Loucy (cell line): ENCODE measurements around the gene RC3H2.

Experiments
- EZH2phosphoT487 ChIP-seq: fragments of 200-600 bp; IDR thresholded peaks from 2 replicates; pipeline ENCODE4 v1.6.1; 2018; ENCODE audit warnings: antibody characterized with exemption, mild to moderate bottlenecking, moderate library complexity, borderline replicate concordance
- TF ChIP-seq, protein P1 (sequence below): fragments of 200-600 bp; sonication (generic); conservative IDR thresholded peaks from 2 replicates; pipeline ENCODE4 v1.5.1; 2014; ENCODE audit warnings: mild to moderate bottlenecking, antibody characterized with exemption, low read length

DNA sequence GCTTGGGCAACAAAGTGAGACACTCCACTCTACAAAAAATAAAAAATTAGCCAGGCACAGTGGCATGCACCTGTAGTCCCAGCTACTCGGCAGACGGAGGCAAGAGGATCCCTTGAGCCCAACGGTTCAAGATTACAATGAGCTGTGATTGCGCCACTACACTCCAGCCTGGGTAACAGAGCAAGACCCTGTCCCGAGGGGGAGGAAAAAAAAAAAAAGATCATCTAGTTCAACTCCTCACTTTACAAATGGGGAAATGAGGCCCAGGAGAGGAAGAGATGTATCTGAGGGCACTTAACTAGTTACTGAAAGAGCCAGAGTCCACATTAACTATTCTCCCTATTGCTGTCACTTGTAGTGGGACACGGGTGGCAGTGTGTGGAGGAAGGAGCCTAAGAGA, 90.6 kb downstream of the RC3H2 start:
- TF ChIP-seq, protein P1, sequence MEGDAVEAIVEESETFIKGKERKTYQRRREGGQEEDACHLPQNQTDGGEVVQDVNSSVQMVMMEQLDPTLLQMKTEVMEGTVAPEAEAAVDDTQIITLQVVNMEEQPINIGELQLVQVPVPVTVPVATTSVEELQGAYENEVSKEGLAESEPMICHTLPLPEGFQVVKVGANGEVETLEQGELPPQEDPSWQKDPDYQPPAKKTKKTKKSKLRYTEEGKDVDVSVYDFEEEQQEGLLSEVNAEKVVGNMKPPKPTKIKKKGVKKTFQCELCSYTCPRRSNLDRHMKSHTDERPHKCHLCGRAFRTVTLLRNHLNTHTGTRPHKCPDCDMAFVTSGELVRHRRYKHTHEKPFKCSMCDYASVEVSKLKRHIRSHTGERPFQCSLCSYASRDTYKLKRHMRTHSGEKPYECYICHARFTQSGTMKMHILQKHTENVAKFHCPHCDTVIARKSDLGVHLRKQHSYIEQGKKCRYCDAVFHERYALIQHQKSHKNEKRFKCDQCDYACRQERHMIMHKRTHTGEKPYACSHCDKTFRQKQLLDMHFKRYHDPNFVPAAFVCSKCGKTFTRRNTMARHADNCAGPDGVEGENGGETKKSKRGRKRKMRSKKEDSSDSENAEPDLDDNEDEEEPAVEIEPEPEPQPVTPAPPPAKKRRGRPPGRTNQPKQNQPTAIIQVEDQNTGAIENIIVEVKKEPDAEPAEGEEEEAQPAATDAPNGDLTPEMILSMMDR, result no peak
- TF ChIP-seq EZH2phosphoT487, result no peak
